HCT116 (cell line): ENCODE data around the gene ITFG1. TPM values are rescaled to one million over a fixed set of nuclear protein-coding genes. Genes with fewer than 3 reads are reported as not detected.

ENCODE experiments used
- ATAC-seq: fragments of 200-7000 bp; cut with Tn5 transposase; 2 replicates; pipeline ENCODE4 v1.9.1; 2020; ENCODE audit warnings: mild to moderate bottlenecking, moderate library complexity
- BruUV-seq: library from RNA; stranded (reverse); fragments of 400-500 nt; replicated peaks from 2 replicates; lab custom pipeline; 2021; lab: Mats Ljungman, UMichigan
- CTCF ChIA-PET: fragments of 300-600 bp; sonication (Branson Sonifier 250); formaldehyde crosslinking; loops from one replicate; lab custom pipeline; 2021; ENCODE audit warnings: antibody characterized with exemption; lab: Charles Lee
- POLR2A ChIA-PET: fragments of 300-600, 350-600 bp; sonication (Branson Sonifier 250); formaldehyde crosslinking; loops from one replicate; lab custom pipeline; 2021; ENCODE audit warnings: antibody characterized with exemption; lab: Charles Lee
- RAD21 ChIA-PET, 2 experiments: fragments of 300-600 bp; sonication (Branson Sonifier 250); formaldehyde crosslinking; loops; one replicate each; lab custom pipeline; 2023; ENCODE audit warnings: low total read pairs in 2 of 2; ENCODE audit not compliant: uncharacterized antibody in 2 of 2, unreplicated experiment in 2 of 2, low non-redundant PET in 1 of 2; lab: Charles Lee
- DNase-seq: peaks from one replicate; pipeline ENCODE4 v3.0.0-alpha.2; 2010; ENCODE audit warnings: low read depth, low spot score
- H2AFZ ChIP-seq: fragments of 200-600 bp; shearing (Covaris generic), sonication (generic); 2 replicates; pipeline ENCODE4 v1.6.1; 2017; ENCODE audit warnings: low read depth, mixed run types, mixed read lengths, antibody characterized with exemption, low read length; ENCODE audit not compliant: poor library complexity, severe bottlenecking
- H3K27ac ChIP-seq: 2 replicates; pipeline ENCODE4 v1.5.1; 2012; ENCODE audit warnings: low read depth, low read length
- H3K27me3 ChIP-seq: fragments of 200-600 bp; sonication (generic); 2 replicates; pipeline ENCODE4 v1.6.1; 2016; ENCODE audit warnings: mixed run types, low read length, mixed read lengths; ENCODE audit not compliant: insufficient read depth
- H3K36me3 ChIP-seq, 2 experiments: fragments of 200-500 bp in 1 of 2; fragments of 200-600 bp in 1 of 2; sonication (Bioruptor generic) in 1 of 2; sonication (generic) in 1 of 2; 2 replicates each; pipeline versions ENCODE4 v1.5.1 to v1.6.1; 2014 to 2016; ENCODE audit warnings: low read length in 2 of 2, inconsistent platforms in 1 of 2, mixed read lengths in 1 of 2, mixed run types in 1 of 2; ENCODE audit not compliant: insufficient read depth in 2 of 2, control insufficient read depth in 1 of 2
- H3K4me1 ChIP-seq, 2 experiments: fragments of 200-600 bp in 1 of 2; sonication (generic) in 1 of 2; 2 replicates each; pipeline versions ENCODE4 v1.5.1 to v1.6.1; 2012 to 2017; ENCODE audit warnings: low read length in 2 of 2, inconsistent platforms in 1 of 2, mild to moderate bottlenecking in 1 of 2, mixed read lengths in 1 of 2, mixed run types in 1 of 2, moderate library complexity in 1 of 2; ENCODE audit not compliant: insufficient read depth in 2 of 2, control insufficient read depth in 1 of 2
- H3K4me2 ChIP-seq: fragments of 200-600 bp; sonication (generic); 2 replicates; pipeline ENCODE4 v1.6.1; 2017; ENCODE audit warnings: mixed run types, low read length, mixed read lengths
- H3K4me3 ChIP-seq, 2 experiments: fragments of 200-600 bp in 1 of 2; sonication (generic) in 1 of 2; replicated peaks in 1 of 2; 2 replicates each; pipeline ENCODE4 v1.5.1; 2011 to 2016; ENCODE audit warnings: low read length in 2 of 2, control low read depth in 1 of 2, low read depth in 1 of 2, mild to moderate bottlenecking in 1 of 2, mixed read lengths in 1 of 2, mixed run types in 1 of 2
- H3K79me2 ChIP-seq: fragments of 200-600 bp; sonication (generic); 2 replicates; pipeline ENCODE4 v1.6.1; 2017; ENCODE audit warnings: mild to moderate bottlenecking, mixed run types, low read length, moderate library complexity, mixed read lengths; ENCODE audit not compliant: insufficient read depth
- H3K9ac ChIP-seq: fragments of 200-600 bp; sonication (generic); 2 replicates; pipeline ENCODE4 v1.6.1; 2016; ENCODE audit warnings: low read length, mixed read lengths
- H3K9me2 ChIP-seq: fragments of 200-600 bp; sonication (generic), shearing (Covaris generic); 2 replicates; pipeline ENCODE4 v1.6.1; 2017; ENCODE audit warnings: mixed run types, mild to moderate bottlenecking, moderate library complexity; ENCODE audit not compliant: insufficient read depth
- H3K9me3 ChIP-seq, 2 experiments: fragments of 200-500 bp in 1 of 2; fragments of 200-600 bp in 1 of 2; sonication (Bioruptor generic) in 1 of 2; sonication (generic) in 1 of 2; 2 replicates each; pipeline ENCODE4 v1.6.1; 2014 to 2017; ENCODE audit warnings: low read length in 2 of 2, mixed read lengths in 2 of 2, inconsistent platforms in 1 of 2, low read depth in 1 of 2, mild to moderate bottlenecking in 1 of 2, mixed run types in 1 of 2, moderate library complexity in 1 of 2; ENCODE audit not compliant: control insufficient read depth in 1 of 2, insufficient read depth in 1 of 2
- H4K20me1 ChIP-seq: fragments of 200-600 bp; sonication (generic), shearing (Covaris generic); 2 replicates; pipeline ENCODE4 v1.6.1; 2017; ENCODE audit warnings: mixed run types, mild to moderate bottlenecking, moderate library complexity; ENCODE audit not compliant: insufficient read depth
- ATF3 ChIP-seq: IDR thresholded peaks from 2 replicates; pipeline ENCODE4 v1.6.1; 2012
- CBX3 ChIP-seq: IDR thresholded peaks from 2 replicates; pipeline ENCODE4 v1.6.1; 2012; ENCODE audit warnings: low read depth
- CEBPB ChIP-seq: IDR thresholded peaks from 2 replicates; pipeline ENCODE4 v1.6.1; 2012; ENCODE audit warnings: low read depth
- CTCF ChIP-seq, 3 experiments: fragments of 200-600 bp in 1 of 3; sonication (generic) in 1 of 3; IDR thresholded peaks in 2 of 3; conservative IDR thresholded peaks in 1 of 3; 2 replicates each; pipeline ENCODE4 v1.5.1; 2012 to 2017; ENCODE audit warnings: low read depth in 2 of 3, low read length in 2 of 3, antibody characterized with exemption in 1 of 3, borderline replicate concordance in 1 of 3, control low read depth in 1 of 3, mild to moderate bottlenecking in 1 of 3, mixed read lengths in 1 of 3, mixed run types in 1 of 3, moderate library complexity in 1 of 3; ENCODE audit not compliant: insufficient read depth in 1 of 3
- EGR1 ChIP-seq: IDR thresholded peaks from 2 replicates; pipeline ENCODE4 v1.6.1; 2012; ENCODE audit warnings: low read depth
- ELF1 ChIP-seq: IDR thresholded peaks from 2 replicates; pipeline ENCODE4 v1.6.1; 2012; ENCODE audit warnings: low read depth, borderline replicate concordance
- EZH2phosphoT487 ChIP-seq: fragments of 200-600 bp; IDR thresholded peaks from 2 replicates; pipeline ENCODE4 v1.6.1; 2018; ENCODE audit warnings: antibody characterized with exemption, borderline replicate concordance
- FOSL1 ChIP-seq: IDR thresholded peaks from 2 replicates; pipeline ENCODE4 v1.6.1; 2012; ENCODE audit warnings: low read depth
- JUND ChIP-seq: IDR thresholded peaks from 2 replicates; pipeline ENCODE4 v1.6.1; 2012
- MAX ChIP-seq: IDR thresholded peaks from 2 replicates; pipeline ENCODE4 v1.6.1; 2012
- RAD21 ChIP-seq: IDR thresholded peaks from 2 replicates; pipeline ENCODE4 v1.6.1; 2012; ENCODE audit warnings: low read depth, mild to moderate bottlenecking
- SIN3A ChIP-seq: IDR thresholded peaks from 2 replicates; pipeline ENCODE4 v1.6.1; 2012; ENCODE audit warnings: low read depth
- SP1 ChIP-seq: IDR thresholded peaks from 2 replicates; pipeline ENCODE4 v1.6.1; 2012; ENCODE audit warnings: low read depth
- SRF ChIP-seq: IDR thresholded peaks from 2 replicates; pipeline ENCODE4 v1.6.1; 2012; ENCODE audit warnings: low read depth
- ZBTB33 ChIP-seq: IDR thresholded peaks from 2 replicates; pipeline ENCODE4 v1.6.1; 2011; ENCODE audit warnings: mild to moderate bottlenecking, low read length, moderate library complexity; ENCODE audit not compliant: insufficient replicate concordance; ENCODE audit errors: extremely low read depth
- ZFX ChIP-seq: fragments of 450-650 bp; IDR thresholded peaks from 2 replicates; pipeline ENCODE4 v1.6.1; 2017
- intact Hi-C: fragments of 100-400 bp; cut with micrococcal nuclease; formaldehyde crosslinking; loops from 2 replicates; pipeline ENCODE4 v1.10.0; 2022
- total RNA-seq: library from RNA; stranded (reverse); gene quantifications from one replicate; pipeline ENCODE4 v1.2.1, GENCODE V29; 2021; ENCODE audit not compliant: unreplicated experiment

Gene ITFG1
- total RNA-seq, 1 experiment from 2014 or later: 24.9 TPM

- TF ChIP-seq ZBTB33 (no peak), ATF3 (no peak), ZFX (no peak), SP1 (no peak), SRF (no peak), MAX (no peak), SIN3A (no peak), RAD21 (no peak), EGR1 (no peak), ELF1 (no peak), FOSL1 (no peak), CTCF (IDR thresholded peaks at IDR 0.05 in 2 of 3, conservative IDR thresholded peaks at IDR 0.05 in 1 of 3; ENCODE audit: borderline replicate concordance in 1 of 3, insufficient read depth in 1 of 3, low read depth in 2 of 3, low read length in 2 of 3) (no peak), CBX3 (no peak), CEBPB (no peak), EZH2phosphoT487 (no peak), JUND (no peak)
- Histone ChIP-seq H3K27me3 (no peaks in the 10 kb centered on the region), H3K4me1 (no peaks in the 10 kb centered on the region), H3K4me3 (no peak overlapping the region), H3K9ac (no peak overlapping the region), H3K9me2 (no peaks in the 10 kb centered on the region; the same call in 1 of the 2 replicates), H3K27ac (no peak overlapping the region), H4K20me1 (no peaks in the 10 kb centered on the region), H3K9me3 (no peaks in the 10 kb centered on the region), H3K4me2 (no peak overlapping the region), H2AFZ (no peak overlapping the region), H3K36me3 (no peaks in the 10 kb centered on the region), H3K79me2 (no peaks in the 10 kb centered on the region)
- ChIA-PET RAD21 (no interaction called here), POLR2A (no interaction called here), CTCF (no interaction called here)
- ATAC-seq (no peak), DNase-seq (no peak)
- intact Hi-C loops: no loop called here
- BruUV-seq: no TSS peak
These were observed 44.0 kb downstream of the ITFG1 start for GRCh38 chr16:47416869-47417268.
